Natural killer cell (primary cell): ENCODE results near the gene KCNT1. TPM values are rescaled to one million over a fixed set of nuclear protein-coding genes. Genes with fewer than 3 reads are reported as not detected.

Source experiments
- ATAC-seq, 3 donors: fragments of 150-1000 bp in 2 of 3; fragments of 200-7000 bp in 1 of 3; cut with Tn5 transposase; 1 replicate in 1 of 3; 2 replicates in 2 of 3; pipeline ENCODE4 v1.10.0; 2021; ENCODE audit warnings: mild to moderate bottlenecking in 2 of 3, moderate library complexity in 2 of 3
- DNase-seq, 2 donors: peaks; one replicate each; pipeline versions ENCODE4 v3.0.0 to v3.0.0-alpha.2; 2013 to 2021; ENCODE audit warnings: mixed read lengths in 1 of 2
- H3K27ac ChIP-seq: one replicate; pipeline ENCODE4 v1.5.1; 2013; ENCODE audit warnings: mild to moderate bottlenecking, low read length
- H3K27me3 ChIP-seq: one replicate; pipeline ENCODE4 v1.6.1; 2013; ENCODE audit warnings: low read length; ENCODE audit not compliant: control insufficient read depth, insufficient read depth
- H3K36me3 ChIP-seq: one replicate; pipeline ENCODE4 v1.6.1; 2013; ENCODE audit warnings: low read length; ENCODE audit not compliant: control insufficient read depth, insufficient read depth
- H3K4me1 ChIP-seq: one replicate; pipeline ENCODE4 v1.6.1; 2013; ENCODE audit warnings: low read length; ENCODE audit not compliant: control insufficient read depth, insufficient read depth
- H3K4me3 ChIP-seq: one replicate; pipeline ENCODE4 v1.5.1; 2013; ENCODE audit warnings: low read length
- H3K9me3 ChIP-seq: one replicate; pipeline ENCODE4 v1.6.1; 2013; ENCODE audit warnings: low read length; ENCODE audit not compliant: control insufficient read depth, insufficient read depth
- H3K27ac Mint-ChIP-seq, 2 donors: one replicate each; pipeline ENCODE4 v1.8.0; 2022; ENCODE audit warnings: mild to moderate bottlenecking in 2 of 2, mixed read lengths in 2 of 2, moderate library complexity in 1 of 2
- H3K27me3 Mint-ChIP-seq, 2 donors: one replicate each; pipeline ENCODE4 v1.8.0; 2022; ENCODE audit warnings: low read depth in 2 of 2, mixed read lengths in 2 of 2
- H3K36me3 Mint-ChIP-seq: one replicate; pipeline ENCODE4 v1.8.0; 2022; ENCODE audit warnings: mixed read lengths
- H3K4me1 Mint-ChIP-seq, 2 donors: one replicate each; pipeline ENCODE4 v1.8.0; 2022; ENCODE audit warnings: mixed read lengths in 2 of 2
- H3K4me3 Mint-ChIP-seq: one replicate; pipeline ENCODE4 v1.8.0; 2022; ENCODE audit warnings: mild to moderate bottlenecking, moderate library complexity, mixed read lengths
- H3K9me3 Mint-ChIP-seq, 2 donors: one replicate each; pipeline ENCODE4 v1.8.0; 2022; ENCODE audit warnings: mixed read lengths in 2 of 2
- WGBS: methylation state at CpG from one replicate; pipeline ENCODE4 v1.1.7; 2013; ENCODE audit warnings: missing lambda C conversion rate; ENCODE audit not compliant: insufficient coverage; 5-methylcytosine and 5-hydroxymethylcytosine counted together
- intact Hi-C: fragments of 100-400 bp; cut with micrococcal nuclease; formaldehyde crosslinking; loops from one replicate; pipeline ENCODE4 v1.14.2; 2022
- total RNA-seq, 4 donors: library from RNA; stranded (reverse); fragments of 120-200 nt in 1 of 4; gene quantifications; one replicate each; pipeline versions ENCODE4 v1.2.3 to v1.2.4, GENCODE V29; 2013 to 2022
- TF ChIP-seq, protein P1 (sequence below): fragments of 200-600 bp; IDR thresholded peaks from one replicate; pipeline ENCODE4 v1.8.0; 2022; ENCODE audit warnings: antibody characterized with exemption

Gene KCNT1
- total RNA-seq, 3 donors from 2014 or later (not counting 1 experiment from before 2014, with no cell fraction given): 0.52 to 1.2 (median 0.88) TPM

DNA sequence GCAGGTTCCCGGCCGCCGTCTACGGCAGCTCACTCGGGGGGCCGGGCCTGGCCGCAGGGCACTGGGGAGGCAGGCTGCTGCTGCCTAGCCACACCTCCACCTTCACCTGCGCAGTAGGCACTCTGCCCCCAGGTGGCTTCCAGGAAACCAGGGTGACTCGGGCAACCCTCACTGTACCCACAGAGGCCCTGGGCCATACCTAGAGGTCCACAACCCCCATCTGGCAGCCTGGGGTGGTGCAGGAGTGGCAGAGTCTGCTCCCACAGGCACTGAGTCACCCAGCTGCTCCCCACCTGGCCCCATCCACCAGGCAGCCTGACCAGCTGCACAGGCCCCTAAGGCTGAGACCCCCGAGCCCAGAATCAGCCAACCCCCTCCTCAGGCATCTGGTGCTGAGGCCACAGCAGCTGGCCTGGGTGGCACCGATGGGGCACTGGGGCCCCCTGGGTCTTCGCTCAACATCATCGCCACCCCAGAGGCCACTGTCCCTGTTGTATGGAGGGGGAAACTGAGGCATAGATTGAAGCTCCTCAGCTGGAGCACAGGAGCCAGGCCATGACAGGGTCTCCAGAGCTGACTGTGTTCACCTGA is 70.2 kb downstream of the KCNT1 start:
- Mint-ChIP-seq H3K9me3 (no peaks in the 10 kb centered on the region), H3K4me3 (no peak overlapping the region), H3K36me3 (no peaks in the 10 kb centered on the region), H3K4me1 (peaks cover 14 to 15% of the 10 kb centered on the region in 2 donors), H3K27ac (no peak overlapping the region), H3K27me3 (peaks cover 0 to 4% of the 10 kb centered on the region in 2 donors)
- 89% methylated on average over 13 of the region's 13 CpGs for WGBS
- TF ChIP-seq, protein P1, sequence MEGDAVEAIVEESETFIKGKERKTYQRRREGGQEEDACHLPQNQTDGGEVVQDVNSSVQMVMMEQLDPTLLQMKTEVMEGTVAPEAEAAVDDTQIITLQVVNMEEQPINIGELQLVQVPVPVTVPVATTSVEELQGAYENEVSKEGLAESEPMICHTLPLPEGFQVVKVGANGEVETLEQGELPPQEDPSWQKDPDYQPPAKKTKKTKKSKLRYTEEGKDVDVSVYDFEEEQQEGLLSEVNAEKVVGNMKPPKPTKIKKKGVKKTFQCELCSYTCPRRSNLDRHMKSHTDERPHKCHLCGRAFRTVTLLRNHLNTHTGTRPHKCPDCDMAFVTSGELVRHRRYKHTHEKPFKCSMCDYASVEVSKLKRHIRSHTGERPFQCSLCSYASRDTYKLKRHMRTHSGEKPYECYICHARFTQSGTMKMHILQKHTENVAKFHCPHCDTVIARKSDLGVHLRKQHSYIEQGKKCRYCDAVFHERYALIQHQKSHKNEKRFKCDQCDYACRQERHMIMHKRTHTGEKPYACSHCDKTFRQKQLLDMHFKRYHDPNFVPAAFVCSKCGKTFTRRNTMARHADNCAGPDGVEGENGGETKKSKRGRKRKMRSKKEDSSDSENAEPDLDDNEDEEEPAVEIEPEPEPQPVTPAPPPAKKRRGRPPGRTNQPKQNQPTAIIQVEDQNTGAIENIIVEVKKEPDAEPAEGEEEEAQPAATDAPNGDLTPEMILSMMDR: no peak
- no peak for ATAC-seq
- peaks cover 23% of the 10 kb centered on the region for H3K4me1 ChIP-seq
- no peak overlapping the region for H3K4me3 ChIP-seq
- H3K36me3 ChIP-seq: no peaks in the 10 kb centered on the region
- no peaks in the 10 kb centered on the region for H3K27me3 ChIP-seq
- peaks cover 2% of the 10 kb centered on the region for H3K9me3 ChIP-seq
- no peak for DNase-seq
- no peak overlapping the region for H3K27ac ChIP-seq
- intact Hi-C loops: no loop called here

DNA sequence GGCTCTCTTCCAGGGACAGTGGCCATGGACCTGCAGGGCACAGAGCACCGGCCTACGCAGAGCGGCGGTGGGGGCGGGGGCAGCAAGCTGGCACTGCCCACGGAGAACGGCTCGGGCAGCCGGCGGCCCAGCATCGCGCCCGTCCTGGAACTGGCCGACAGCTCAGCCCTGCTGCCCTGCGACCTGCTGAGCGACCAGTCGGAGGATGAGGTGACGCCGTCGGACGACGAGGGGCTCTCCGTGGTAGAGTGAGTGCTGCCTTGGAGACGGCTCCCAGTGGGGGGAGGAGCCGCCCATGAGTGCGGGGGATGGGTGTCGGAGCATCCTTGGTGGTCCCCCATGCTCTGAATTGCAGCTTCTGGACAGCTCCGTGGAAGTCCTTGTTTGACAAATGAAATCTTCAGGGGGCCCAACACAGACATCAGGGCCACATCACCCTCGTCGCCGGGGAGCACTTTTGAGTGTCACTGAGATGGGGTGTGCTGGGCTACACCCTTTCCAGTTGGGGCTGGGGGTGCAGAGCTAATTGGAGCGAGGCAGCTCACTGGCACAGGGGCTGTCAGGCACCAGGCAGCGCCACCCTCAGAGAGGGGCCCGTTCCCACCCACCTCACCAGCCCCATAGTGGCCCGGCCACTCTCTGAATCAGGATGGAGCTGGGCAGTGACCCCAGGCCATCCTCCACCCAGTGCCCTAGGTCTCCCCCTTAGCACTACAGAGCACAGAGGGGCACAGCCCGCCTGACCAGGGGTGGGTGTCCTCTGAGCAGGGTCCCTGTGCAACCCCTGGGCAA is 70.9 kb downstream of the KCNT1 start:
- H3K27me3 ChIP-seq: no peaks in the 10 kb centered on the region
- no peaks in the 10 kb centered on the region for H3K9me3 Mint-ChIP-seq
- peaks cover 30% of the 10 kb centered on the region for H3K4me1 ChIP-seq
- no peak overlapping the region for H3K4me3 ChIP-seq
- H3K27ac Mint-ChIP-seq: no peak overlapping the region
- DNase-seq (no peak), ATAC-seq (no peak)
- H3K9me3 ChIP-seq: peaks cover 2% of the 10 kb centered on the region
- H3K4me3 Mint-ChIP-seq: no peak overlapping the region
- TF ChIP-seq, protein P1: no peak
- intact Hi-C loops: no loop called here
- no peak overlapping the region for H3K27ac ChIP-seq
- no peaks in the 10 kb centered on the region for H3K36me3 Mint-ChIP-seq
- 77% methylated on average over 36 of the region's 36 CpGs for WGBS
- peaks cover 14 to 20% of the 10 kb centered on the region in 2 donors for H3K4me1 Mint-ChIP-seq
- no peaks in the 10 kb centered on the region for H3K36me3 ChIP-seq
- H3K27me3 Mint-ChIP-seq: peaks cover 0 to 4% of the 10 kb centered on the region in 2 donors

- DNase-seq (no peak), ATAC-seq (no peak)
- Mint-ChIP-seq H3K27me3 (peaks cover 0 to 4% of the 10 kb centered on the region in 2 donors), H3K36me3 (no peaks in the 10 kb centered on the region), H3K4me1 (peaks cover 14 to 22% of the 10 kb centered on the region in 2 donors), H3K27ac (no peak overlapping the region), H3K4me3 (no peak overlapping the region), H3K9me3 (no peaks in the 10 kb centered on the region)
- Histone ChIP-seq H3K4me1 (peaks cover 37% of the 10 kb centered on the region), H3K36me3 (no peaks in the 10 kb centered on the region), H3K27ac (no peak overlapping the region), H3K27me3 (no peaks in the 10 kb centered on the region), H3K4me3 (no peak overlapping the region), H3K9me3 (peaks cover 2% of the 10 kb centered on the region)
- TF ChIP-seq, protein P1: no peak
- intact Hi-C loops: no loop called here
- WGBS: 70% methylated on average over 11 of the region's 11 CpGs
These were observed 71.7 kb downstream of the KCNT1 start for GRCh38 chr9:135773530-135774238.
